GM19099 (cell line): ENCODE data around the gene SCGB1D4.

ENCODE experiments used
- POLR2A ChIP-seq: IDR thresholded peaks from 3 replicates; pipeline ENCODE4 v1.6.1; 2011; ENCODE audit warnings: low read depth; ENCODE audit not compliant: insufficient read length; ENCODE audit errors: extremely low read depth

Gene SCGB1D4

GRCh38 chr11:62298975-62299374 lies at the start of gene SCGB1D4:
TSS of gene SCGB1D4 (minus strand) at chr11:62299075. CDS start at chr11:62299010, 65 bp downstream.
- no peak for TF ChIP-seq POLR2A

- TF ChIP-seq POLR2A = no peak
These were observed 47.0 kb upstream of the SCGB1D4 start for GRCh38 chr11:62345861-62346260.

- no peak for TF ChIP-seq POLR2A
These were observed 45.3 kb upstream of the SCGB1D4 start for GRCh38 chr11:62344210-62344609.

GRCh38 chr11:62341588-62341987 lies 42.7 kb upstream of the SCGB1D4 start:
- no peak for TF ChIP-seq POLR2A

GRCh38 chr11:62340269-62340901 lies 41.5 kb upstream of the SCGB1D4 start:
- TF ChIP-seq POLR2A = no peak

GRCh38 chr11:62338218-62338617 lies 39.3 kb upstream of the SCGB1D4 start:
- no peak for TF ChIP-seq POLR2A

- peak; percentile 67 for TF ChIP-seq POLR2A
These were observed 38.7 kb upstream of the SCGB1D4 start, which contains the start of gene ASRGL1 for GRCh38 chr11:62337303-62338181. TSS of gene ASRGL1 (plus strand) at chr11:62337448. CDS start at chr11:62337978, 530 bp downstream.

- no peak for TF ChIP-seq POLR2A
These were observed 34.9 kb upstream of the SCGB1D4 start for GRCh38 chr11:62333768-62334167.

GRCh38 chr11:62324731-62325556 lies 26.1 kb upstream of the SCGB1D4 start:
- no peak for TF ChIP-seq POLR2A

- TF ChIP-seq POLR2A = no peak
These were observed 23.6 kb upstream of the SCGB1D4 start for GRCh38 chr11:62322524-62322923.

- TF ChIP-seq POLR2A = no peak
These were observed 16.6 kb upstream of the SCGB1D4 start for GRCh38 chr11:62315431-62315830.

- no peak for TF ChIP-seq POLR2A
These were observed 11.1 kb upstream of the SCGB1D4 start for GRCh38 chr11:62309991-62310390.

- TF ChIP-seq POLR2A = no peak
These were observed 9.1 kb upstream of the SCGB1D4 start for GRCh38 chr11:62307950-62308349.

GRCh38 chr11:62306227-62306626 lies 7.4 kb upstream of the SCGB1D4 start:
- TF ChIP-seq POLR2A = no peak

GRCh38 chr11:62295504-62295903 lies 3.4 kb downstream of the SCGB1D4 start:
- TF ChIP-seq POLR2A = no peak
